ENCODE data around the gene FAM9B. TPM values are rescaled to one million over a fixed set of nuclear protein-coding genes. Genes with fewer than 3 reads are reported as not detected.

The FAM9B gene
- total and polyA plus RNA-seq, 8 donors, result not detected

- WGBS, 5 donors, result 75 to 94% (median 88%) methylated on average over 3 of the region's 3 CpGs
- H3K27ac ChIP-seq, result no peak overlapping the region
- no peaks in the 10 kb centered on the region for H3K9me3 ChIP-seq
- H3K4me1 ChIP-seq, result no peaks in the 10 kb centered on the region
- no peak overlapping the region for H3K4me3 ChIP-seq
- H3K36me3 ChIP-seq, result no peaks in the 10 kb centered on the region
- TF ChIP-seq, protein P1, sequence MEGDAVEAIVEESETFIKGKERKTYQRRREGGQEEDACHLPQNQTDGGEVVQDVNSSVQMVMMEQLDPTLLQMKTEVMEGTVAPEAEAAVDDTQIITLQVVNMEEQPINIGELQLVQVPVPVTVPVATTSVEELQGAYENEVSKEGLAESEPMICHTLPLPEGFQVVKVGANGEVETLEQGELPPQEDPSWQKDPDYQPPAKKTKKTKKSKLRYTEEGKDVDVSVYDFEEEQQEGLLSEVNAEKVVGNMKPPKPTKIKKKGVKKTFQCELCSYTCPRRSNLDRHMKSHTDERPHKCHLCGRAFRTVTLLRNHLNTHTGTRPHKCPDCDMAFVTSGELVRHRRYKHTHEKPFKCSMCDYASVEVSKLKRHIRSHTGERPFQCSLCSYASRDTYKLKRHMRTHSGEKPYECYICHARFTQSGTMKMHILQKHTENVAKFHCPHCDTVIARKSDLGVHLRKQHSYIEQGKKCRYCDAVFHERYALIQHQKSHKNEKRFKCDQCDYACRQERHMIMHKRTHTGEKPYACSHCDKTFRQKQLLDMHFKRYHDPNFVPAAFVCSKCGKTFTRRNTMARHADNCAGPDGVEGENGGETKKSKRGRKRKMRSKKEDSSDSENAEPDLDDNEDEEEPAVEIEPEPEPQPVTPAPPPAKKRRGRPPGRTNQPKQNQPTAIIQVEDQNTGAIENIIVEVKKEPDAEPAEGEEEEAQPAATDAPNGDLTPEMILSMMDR (IDR thresholded peaks at IDR 0.05), result no peak
- TF ChIP-seq EP300 (IDR thresholded peaks at IDR 0.05) (no peak), POLR2AphosphoS5 (IDR thresholded peaks at IDR 0.05) (no peak), POLR2A (IDR thresholded peaks at IDR 0.05) (no peak)
- DNase-seq, result no peak
- H3K27me3 ChIP-seq, result no peaks in the 10 kb centered on the region
- intact Hi-C loops (cut with DNase I; ENCODE audit: low total_unique reads), result no loop called here
These were observed 16.4 kb upstream of the FAM9B start for GRCh38 chrX:9050331-9050730.

GRCh38 chrX:9048801-9049200 lies 14.9 kb upstream of the FAM9B start:
- TF ChIP-seq, protein P1 (IDR thresholded peaks at IDR 0.05), result no peak
- TF ChIP-seq POLR2AphosphoS5 (IDR thresholded peaks at IDR 0.05) (no peak), EP300 (IDR thresholded peaks at IDR 0.05) (no peak), POLR2A (IDR thresholded peaks at IDR 0.05) (no peak)
- Histone ChIP-seq H3K4me3 (no peak overlapping the region), H3K27me3 (no peaks in the 10 kb centered on the region), H3K9me3 (no peaks in the 10 kb centered on the region), H3K4me1 (no peaks in the 10 kb centered on the region), H3K36me3 (no peaks in the 10 kb centered on the region), H3K27ac (no peak overlapping the region)
- DNase-seq, result no peak
- intact Hi-C loops (cut with DNase I; ENCODE audit: low total_unique reads), result no loop called here
- WGBS, 5 donors, result 63 to 100% (median 82%) methylated on average over 1 of the region's 1 CpG

GRCh38 chrX:9038244-9038643 lies 4.3 kb upstream of the FAM9B start:
- Histone ChIP-seq H3K9me3 (peaks cover 0 to 6% (median 2%) of the 10 kb centered on the region in 4 donors), H3K27me3 (no peaks in the 10 kb centered on the region), H3K36me3 (no peaks in the 10 kb centered on the region), H3K27ac (no peak overlapping the region), H3K4me3 (no peak overlapping the region), H3K4me1 (no peaks in the 10 kb centered on the region)
- intact Hi-C loops (cut with DNase I; ENCODE audit: low total_unique reads), result no loop called here
- 71 to 87% (median 74%) methylated on average over 4 of the region's 4 CpGs for WGBS, 5 donors
- no peak for DNase-seq
- TF ChIP-seq POLR2AphosphoS5 (IDR thresholded peaks at IDR 0.05), result no peak
- TF ChIP-seq POLR2A (IDR thresholded peaks at IDR 0.05), result no peak

- no peak for DNase-seq
- TF ChIP-seq POLR2A (IDR thresholded peaks at IDR 0.05) (no peak), EP300 (IDR thresholded peaks at IDR 0.05) (no peak), POLR2AphosphoS5 (IDR thresholded peaks at IDR 0.05) (no peak)
- TF ChIP-seq, protein P1 (IDR thresholded peaks at IDR 0.05), result no peak
- intact Hi-C loops (cut with DNase I; ENCODE audit: low total_unique reads), result no loop called here
- peaks cover 0 to 6% (median 2%) of the 10 kb centered on the region in 4 donors for H3K9me3 ChIP-seq
- no peaks in the 10 kb centered on the region for H3K36me3 ChIP-seq
- no peak overlapping the region for H3K27ac ChIP-seq
- H3K4me1 ChIP-seq, result no peaks in the 10 kb centered on the region
- no peaks in the 10 kb centered on the region for H3K27me3 ChIP-seq
- no peak overlapping the region for H3K4me3 ChIP-seq
- WGBS, 5 donors, result 75 to 85% (median 79%) methylated on average over 4 of the region's 4 CpGs
These were observed 3.4 kb upstream of the FAM9B start for GRCh38 chrX:9037296-9037695.

DNA sequence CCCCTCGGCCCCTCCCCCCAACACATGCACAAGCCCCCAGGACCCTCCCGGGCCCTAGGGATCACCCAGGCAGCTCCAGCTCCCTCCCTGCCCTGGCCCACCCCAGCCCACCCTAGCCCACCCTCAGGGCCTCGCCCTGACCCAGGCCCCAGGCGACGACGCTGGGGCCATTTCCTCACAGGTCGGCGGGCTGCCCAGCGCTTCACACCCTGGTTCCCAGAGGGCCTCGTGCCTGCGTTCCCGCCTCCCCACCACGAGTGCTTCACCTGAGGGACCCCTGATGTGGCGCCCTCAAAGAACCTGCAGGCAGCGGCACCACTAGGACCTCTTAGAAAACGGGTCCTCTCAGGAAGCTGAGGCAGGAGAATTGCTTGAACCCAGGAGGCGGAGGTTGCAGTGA lies 341 bp downstream of the FAM9B start:
- H3K36me3 ChIP-seq, result no peaks in the 10 kb centered on the region
- no peak for TF ChIP-seq POLR2AphosphoS5 (IDR thresholded peaks at IDR 0.05)
- TF ChIP-seq, protein P1 (IDR thresholded peaks at IDR 0.05), result no peak

More for the DNA sequence above, 341 bp downstream of the FAM9B start:
- Histone ChIP-seq H3K27me3 (no peaks in the 10 kb centered on the region), H3K4me1 (no peaks in the 10 kb centered on the region), H3K9me3 (no peaks in the 10 kb centered on the region), H3K27ac (no peak overlapping the region), H3K4me3 (no peak overlapping the region)
- no peak for DNase-seq
- 85 to 96% (median 94%) methylated on average over 5 to 17 of the region's 17 CpGs for WGBS, 5 donors
- intact Hi-C loops (cut with DNase I; ENCODE audit: low total_unique reads), result no loop called here

Data from stomach (tissue), 9 donors.